NCI-H2227 (cell line): Measurements from ENCODE around the gene TCEAL9.
"Not testable (repeated sequence)": the region's sequence is repeated elsewhere in the genome, so short reads cannot be mapped to it uniquely, and the experiment has no call there.

Experiments used
- DNase-seq: peaks from one replicate; lab custom pipeline; 2025; ENCODE audit not compliant: unreplicated experiment; lab: John Stamatoyannopoulos, UW

The TCEAL9 gene

DNA sequence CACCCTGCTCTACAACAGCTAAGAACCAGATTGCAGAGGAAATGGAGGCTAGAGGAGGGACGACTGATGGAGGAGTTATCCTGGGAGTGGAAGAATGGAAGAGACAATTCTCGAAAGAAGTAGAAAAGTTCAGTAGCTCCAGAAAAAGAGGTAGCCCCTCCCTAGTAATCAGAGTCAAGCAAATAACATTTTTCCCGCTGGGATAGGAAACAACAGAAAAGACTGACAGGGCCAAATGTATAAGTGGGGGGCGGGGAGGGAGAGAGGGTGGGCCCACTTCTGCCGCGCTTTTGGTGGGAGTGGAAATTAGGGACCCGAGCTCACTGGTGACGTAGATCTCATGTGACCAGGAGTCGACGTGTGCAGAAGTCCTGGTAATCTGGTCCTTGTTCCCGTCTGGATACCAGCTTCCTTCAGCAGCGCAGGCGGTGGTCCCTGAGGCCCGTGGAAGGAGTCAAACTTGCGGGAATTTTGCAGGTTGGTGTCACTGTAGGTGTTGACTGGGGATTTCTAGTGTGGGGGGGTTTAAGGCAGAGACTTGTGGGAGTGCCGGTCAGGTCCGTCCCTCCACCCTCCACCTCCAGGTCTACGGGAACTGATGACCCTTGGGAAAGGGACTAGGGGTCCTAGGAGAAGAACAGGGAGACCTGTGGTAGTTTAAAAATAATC, at the start of gene TCEAL9:
Gene TCEAL9 (plus strand): TSS at position 377 of the 669 bp plus-strand sequence. CDS start 1,179 bp downstream, outside the sequence.
- peak; percentile 92 for DNase-seq

DNA sequence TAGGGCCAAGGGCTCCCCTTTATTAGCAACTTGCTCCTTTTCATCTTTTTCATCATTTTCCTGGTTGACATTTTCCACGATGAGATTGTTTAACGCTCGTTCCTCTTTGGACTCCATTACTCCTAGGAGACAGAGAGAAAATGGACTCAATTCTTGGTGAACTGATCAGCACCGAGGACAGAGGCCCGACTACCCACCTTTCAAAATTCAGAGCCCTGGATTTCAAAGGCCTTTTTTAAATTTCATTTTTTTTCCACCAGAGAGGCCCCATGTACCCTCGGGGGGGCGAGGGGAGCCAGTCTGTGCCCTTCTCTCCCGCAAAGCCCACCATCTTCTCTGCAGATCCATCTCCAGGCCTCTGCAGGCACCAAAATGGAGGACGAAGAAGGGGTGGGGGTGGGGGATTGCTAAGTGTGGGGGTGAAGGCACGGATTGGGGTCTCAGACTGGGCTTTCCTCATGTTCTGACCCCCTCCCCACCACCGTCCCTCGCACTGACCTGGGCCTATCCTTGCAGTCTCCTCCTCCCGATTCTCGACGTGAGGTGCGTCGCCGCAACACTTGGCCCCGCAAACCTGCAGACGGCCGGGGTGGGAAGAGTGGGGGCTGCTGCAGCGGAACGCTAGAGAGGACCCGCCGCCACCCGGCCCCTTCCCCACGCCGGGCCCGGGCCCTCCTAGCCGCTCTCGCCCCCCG, 46.3 kb upstream of the TCEAL9 start:
- peak; percentile 46 for DNase-seq

GRCh38 chrX:103310555-103311398, 45.5 kb upstream of the TCEAL9 start, which contains the start of gene BEX2:
TSS of gene BEX2 (minus strand) at chrX:103310990. CDS start at chrX:103309976, 1,014 bp downstream.
- DNase-seq, result peak; percentile 91

DNA sequence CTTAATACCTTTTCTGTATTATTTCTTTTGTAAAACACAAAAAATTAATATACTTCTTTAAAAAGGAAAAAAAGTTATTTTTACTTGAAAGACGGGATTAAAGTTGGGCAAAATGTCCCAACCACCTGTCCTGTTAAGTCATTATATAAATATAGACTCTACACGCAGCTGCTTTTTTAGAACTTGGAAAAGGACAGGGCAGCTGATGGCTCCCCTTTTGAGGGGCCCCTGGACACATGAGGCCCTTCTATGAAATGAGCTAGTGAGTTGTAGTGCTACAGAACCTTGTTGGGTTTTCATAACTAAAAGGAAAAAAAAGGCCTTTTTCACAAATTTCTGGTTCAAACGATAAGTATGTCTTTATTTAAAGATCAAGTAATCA, 44.9 kb upstream of the TCEAL9 start:
- no peak for DNase-seq

DNA sequence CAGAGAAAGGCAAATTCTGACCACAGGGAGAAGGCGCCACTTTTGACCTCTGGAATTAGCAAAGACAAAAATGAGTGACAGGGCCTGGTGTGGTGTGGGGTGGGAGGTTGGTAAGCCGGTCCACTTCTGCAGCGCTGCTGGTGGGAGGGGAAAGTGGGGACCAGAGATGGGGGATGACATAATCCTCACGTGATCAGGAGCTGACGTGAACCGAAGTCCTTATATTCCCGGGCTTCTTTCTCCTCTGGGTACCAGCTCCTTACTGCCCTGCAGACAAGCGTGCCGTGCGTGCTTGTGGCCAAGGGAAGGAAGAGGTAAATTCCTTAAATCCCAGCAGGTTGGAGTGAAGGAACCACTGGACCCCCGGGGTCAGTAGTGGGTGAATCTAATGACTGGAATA, 26.3 kb upstream of the TCEAL9 start, which contains the start of gene TCEAL7:
Gene TCEAL7 (plus strand): TSS at position 249 of the 400 bp plus-strand sequence. CDS start 1,165 bp downstream, outside the sequence.
- DNase-seq, result peak; percentile 88

GRCh38 chrX:103330681-103331288, 25.5 kb upstream of the TCEAL9 start:
- DNase-seq, result peak; percentile 66

- no peak for DNase-seq
These were observed 17.6 kb upstream of the TCEAL9 start for GRCh38 chrX:103338663-103339062.

GRCh38 chrX:103343105-103343504, 13.2 kb upstream of the TCEAL9 start:
- DNase-seq, result peak; percentile 48

- no peak for DNase-seq
These were observed 11.7 kb upstream of the TCEAL9 start for GRCh38 chrX:103344606-103345005.

DNA sequence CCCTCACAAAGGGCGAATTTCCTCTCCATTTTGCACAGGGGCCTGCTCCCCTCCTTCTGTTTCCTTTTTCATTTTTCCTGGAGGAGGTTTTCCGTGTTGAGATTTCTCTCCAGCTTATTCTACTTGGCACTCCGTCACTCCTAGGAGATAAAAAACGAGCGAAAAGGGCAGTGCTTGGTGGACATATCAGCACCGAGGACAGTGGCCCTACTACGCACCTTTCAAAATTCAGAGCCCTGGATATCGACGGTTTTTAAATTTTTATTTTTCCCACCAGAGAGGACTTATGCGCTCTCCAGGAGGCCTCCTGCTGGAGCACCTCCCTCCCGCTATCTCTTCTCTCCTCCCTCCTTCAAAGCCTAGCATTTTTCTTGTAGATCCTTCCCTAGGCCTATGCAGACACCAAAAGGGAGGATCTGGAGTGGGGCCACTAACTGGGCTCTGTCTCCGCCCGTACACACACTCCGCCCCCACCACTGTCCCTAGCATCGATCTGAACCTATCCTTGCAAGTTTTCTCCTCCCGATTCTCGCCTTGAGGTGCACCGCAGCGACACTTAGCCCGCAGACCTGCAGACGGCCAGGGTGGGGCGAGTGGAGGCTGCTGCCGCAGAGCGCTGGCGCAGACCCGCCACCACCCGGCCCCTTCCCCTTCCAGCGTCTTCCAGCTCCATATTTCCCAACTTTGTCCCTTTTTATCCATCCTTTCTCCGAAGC, 8.5 kb upstream of the TCEAL9 start:
- peak; percentile 35 for DNase-seq

DNA sequence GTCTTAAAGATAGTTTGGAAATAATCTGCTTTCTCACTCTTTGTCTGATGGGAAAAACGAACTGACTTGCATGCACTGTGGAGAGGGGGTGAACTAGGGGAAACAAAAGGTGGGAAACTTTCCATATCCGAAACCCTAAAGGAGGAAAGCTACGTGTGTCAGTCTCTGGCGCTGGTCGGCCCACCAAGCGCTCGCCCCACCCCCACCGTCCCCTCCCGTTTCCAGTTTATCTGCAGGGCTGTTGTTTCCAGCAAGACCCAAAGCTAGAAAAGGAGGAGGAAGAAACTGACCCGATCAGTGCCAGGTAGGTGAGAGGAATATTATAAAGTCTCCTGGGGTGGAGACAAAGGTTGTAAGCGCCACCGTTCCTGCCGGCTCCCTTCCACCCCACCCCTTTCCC, 552 bp downstream of the TCEAL9 start:
- peak; percentile 25 for DNase-seq

GRCh38 chrX:103357871-103358270, 1.6 kb downstream of the TCEAL9 start:
- no peak for DNase-seq

DNA sequence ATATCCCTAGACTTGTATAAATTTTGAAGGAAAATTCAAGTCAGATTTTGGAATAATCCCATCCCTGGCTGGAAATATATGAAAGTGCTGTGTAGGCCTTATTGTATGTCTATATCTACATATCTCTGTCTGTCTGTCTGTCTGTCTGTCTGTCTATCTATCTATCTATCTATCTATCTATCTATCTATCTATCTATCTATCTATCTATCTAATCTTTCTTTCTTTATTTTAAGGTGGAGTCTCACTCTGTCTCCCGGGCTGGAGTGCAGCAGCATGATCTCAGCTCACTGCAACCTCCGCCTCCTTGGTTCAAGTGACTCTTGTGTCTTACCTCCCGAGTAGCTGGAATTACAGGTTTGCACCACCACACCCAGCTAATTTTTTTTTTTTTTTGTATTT, 3.3 kb downstream of the TCEAL9 start:
- DNase-seq, result not testable (repeated sequence)

DNA sequence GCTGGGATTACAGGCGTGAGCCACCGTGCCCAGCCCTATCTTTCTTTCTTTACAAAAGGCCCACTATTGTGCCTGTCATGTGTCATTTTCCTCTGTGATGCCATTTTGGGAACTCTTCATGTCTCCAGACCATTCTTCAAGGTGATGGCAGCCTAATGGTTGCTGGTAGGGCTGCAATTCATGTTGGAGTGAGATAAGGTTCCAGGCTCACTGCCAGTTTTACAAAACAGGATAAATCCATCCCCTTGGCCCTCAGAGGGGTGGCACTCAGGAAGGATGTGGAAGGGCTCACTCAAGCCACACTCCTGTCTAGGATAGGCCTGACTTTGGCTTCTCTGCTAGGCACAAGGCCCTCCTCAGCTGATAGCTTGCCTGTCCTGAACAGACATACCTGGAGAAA, 3.8 kb downstream of the TCEAL9 start:
- no peak for DNase-seq

DNA sequence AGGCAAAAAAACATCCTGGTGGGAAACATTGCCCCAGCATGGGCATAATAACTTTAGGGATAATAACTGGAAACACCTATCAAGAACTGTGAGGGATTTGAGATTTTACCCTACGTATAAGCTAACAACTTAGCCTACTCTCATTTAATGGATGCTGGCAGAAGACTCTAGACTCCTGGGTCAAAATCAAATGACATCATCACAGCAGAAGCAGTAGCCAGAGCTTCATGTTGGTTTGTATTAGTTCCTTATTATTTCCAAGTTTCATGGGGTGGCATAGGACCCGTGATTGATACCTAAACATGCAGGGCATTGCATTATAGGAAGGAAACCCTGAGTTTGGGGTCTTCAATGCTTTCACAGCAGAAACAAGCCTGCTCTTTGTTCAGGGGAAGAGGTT, 4.6 kb downstream of the TCEAL9 start:
- DNase-seq, result no peak

- no peak for DNase-seq
These were observed 5.5 kb downstream of the TCEAL9 start for GRCh38 chrX:103361798-103362197.

DNA sequence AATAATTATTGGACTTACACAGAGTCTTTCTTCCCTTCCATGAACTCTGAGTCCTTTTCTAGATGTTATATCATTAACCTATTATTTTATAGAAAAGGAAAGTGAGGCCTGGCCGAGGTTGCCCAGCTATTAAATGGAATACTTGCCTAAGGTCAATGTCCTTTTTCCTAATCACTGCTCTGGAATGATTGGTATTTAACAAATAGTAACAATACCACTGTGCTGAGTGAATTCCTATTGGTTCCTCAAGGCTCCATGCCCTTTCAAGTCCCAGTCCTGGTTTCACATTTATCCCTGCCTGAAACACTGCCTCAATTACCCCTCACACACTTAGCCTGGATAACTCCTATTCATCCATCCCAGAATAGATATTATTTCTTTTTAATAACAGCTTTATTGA, 6.2 kb downstream of the TCEAL9 start:
- no peak for DNase-seq

DNA sequence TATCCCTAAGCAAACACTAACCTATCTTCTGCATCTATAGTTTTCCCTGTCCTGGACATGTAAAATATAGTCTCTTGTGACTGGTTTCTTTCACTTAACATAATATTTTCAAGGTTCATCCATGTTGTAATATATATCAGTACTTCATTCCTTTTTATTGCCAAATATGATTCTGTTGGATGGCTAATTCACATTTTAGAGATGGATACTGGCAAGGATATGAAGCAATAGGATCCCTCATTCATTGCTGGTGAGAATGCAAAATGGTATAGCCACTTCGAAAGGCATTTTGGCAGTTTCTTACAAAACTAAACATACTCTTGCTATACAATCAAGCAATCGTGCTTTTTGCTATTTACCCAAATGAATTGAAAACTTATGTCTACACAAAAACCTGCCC, 6.7 kb downstream of the TCEAL9 start:
- DNase-seq, result no peak

DNA sequence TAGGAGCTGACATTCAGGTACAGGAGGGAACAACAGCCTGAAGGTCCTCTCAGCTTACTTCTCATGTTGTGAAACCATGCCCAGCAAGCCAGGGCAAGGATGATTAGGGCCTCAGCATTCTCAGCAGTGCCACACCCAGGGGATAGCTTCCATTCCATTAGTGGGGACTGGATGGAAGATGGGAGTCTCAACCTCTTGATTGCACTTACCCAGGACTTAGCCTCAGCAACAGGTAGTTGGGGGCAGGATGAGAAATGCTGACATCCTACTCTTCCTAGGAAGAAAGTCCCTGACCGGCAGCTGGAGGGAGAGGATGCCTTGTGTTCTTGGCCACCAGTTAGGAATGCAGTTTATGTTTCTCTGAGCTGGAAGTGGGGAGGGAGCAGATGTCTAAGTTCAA, 11.2 kb downstream of the TCEAL9 start:
- DNase-seq, result no peak

DNA sequence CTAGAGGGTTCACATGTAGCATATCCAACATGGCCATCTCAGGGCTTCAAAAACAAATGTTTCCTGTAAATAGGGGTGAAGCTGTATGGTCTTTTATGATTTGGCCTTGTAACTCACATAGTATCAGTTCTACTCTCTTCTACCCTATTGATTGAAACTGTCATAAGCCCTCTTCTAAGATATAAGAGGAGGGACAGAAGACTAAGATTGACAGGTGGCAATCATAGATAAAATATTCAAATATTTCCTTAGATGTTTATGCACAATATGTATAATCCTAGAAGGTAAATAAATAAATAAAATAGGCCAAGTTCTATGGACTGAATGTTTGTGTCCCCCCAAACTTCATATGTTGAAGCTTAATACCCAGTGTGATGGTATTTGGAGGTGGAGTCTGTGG, 13.2 kb downstream of the TCEAL9 start:
- DNase-seq, result no peak
